ENCODE data around the gene ITGA6.

Gene ITGA6

DNA sequence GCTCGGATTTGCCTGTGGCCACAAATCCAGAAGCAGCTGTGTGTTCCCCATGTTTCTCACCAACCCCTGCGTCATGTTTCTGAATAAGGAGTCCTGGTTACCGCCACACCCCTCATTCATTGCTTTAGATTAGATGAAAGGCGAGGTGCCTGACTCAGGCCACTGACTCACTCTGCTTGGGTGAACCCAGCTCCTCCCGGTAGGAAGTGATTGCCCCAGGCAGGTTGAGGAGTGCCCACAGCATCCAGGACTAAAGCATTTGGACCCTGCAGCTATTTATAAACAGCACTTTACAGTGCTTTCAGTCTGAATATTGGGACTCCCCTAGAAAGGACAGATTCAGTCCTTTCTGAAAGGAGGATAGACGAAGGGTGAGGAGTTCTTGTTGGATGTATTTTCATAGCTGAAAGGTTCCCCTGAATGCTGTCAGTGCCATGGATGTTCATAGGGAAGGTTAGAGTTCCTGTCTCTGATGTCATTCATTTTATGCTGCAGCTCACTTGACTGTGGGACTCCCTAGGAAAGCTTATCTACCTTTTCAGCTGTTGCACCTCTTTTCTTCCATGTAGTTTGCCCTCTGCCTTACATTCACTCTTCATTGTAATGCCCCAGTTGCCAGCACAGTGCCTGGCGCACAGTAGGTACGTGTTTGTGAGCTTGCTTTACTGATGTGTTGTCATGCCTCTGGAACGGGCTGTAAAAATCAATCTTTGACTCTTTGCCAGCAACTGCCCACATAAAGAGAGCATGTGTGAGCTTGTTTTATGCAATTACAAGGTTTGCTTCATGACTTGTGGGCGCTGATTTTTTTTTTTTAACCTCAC is 14.9 kb downstream of the ITGA6 start:
- Histone ChIP-seq H3K4me3 (ENCODE audit: low read depth, low read length) (no peak overlapping the region), H3K9me3 (ENCODE audit: control insufficient read depth, insufficient read depth, low read depth, low read length) (no peaks in the 10 kb centered on the region)
- CTCF ChIA-PET: interaction anchor here (0.5 to 4.0 kb wide), 9 partner anchors 10 to 266 kb away, joined by 3 to 43 read pairs (median 3); partner anchors contain the start of gene ITGA6
- TF ChIP-seq ZNF629 (tag by site-specific recombination; IDR thresholded peaks at IDR 0.05): peak; percentile 80
- peak; percentile 53 for TF ChIP-seq ZNF660 (tag by site-specific recombination; IDR thresholded peaks at IDR 0.05)
- TF ChIP-seq ZFHX2 (tag by site-specific recombination; conservative IDR thresholded peaks at IDR 0.05): peak; percentile 84
- no peak for TF ChIP-seq ZNF624 (tag by site-specific recombination; IDR thresholded peaks at IDR 0.05)
- TF ChIP-seq, protein P1, sequence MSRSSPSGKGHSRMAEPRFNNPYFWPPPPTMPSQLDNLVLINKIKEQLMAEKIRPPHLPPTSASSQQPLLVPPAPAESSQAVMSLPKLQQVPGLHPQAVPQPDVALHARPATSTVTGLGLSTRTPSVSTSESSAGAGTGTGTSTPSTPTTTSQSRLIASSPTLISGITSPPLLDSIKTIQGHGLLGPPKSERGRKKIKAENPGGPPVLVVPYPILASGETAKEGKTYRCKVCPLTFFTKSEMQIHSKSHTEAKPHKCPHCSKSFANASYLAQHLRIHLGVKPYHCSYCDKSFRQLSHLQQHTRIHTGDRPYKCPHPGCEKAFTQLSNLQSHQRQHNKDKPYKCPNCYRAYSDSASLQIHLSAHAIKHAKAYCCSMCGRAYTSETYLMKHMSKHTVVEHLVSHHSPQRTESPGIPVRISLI (tag by site-specific recombination; IDR thresholded peaks at IDR 0.05): 0 out of 2 replicates have a peak, but pooled peaks have one; percentile 36
- TF ChIP-seq ZNF521 (tag by site-specific recombination; IDR thresholded peaks at IDR 0.05): no peak
- no peak for TF ChIP-seq ZNF677 (tag by site-specific recombination; IDR thresholded peaks at IDR 0.05)
- TF ChIP-seq SP3 (tag by site-specific recombination; IDR thresholded peaks at IDR 0.05): no peak
- TF ChIP-seq ZNF350 (tag by site-specific recombination; IDR thresholded peaks at IDR 0.05): no peak
- TF ChIP-seq, protein P2, sequence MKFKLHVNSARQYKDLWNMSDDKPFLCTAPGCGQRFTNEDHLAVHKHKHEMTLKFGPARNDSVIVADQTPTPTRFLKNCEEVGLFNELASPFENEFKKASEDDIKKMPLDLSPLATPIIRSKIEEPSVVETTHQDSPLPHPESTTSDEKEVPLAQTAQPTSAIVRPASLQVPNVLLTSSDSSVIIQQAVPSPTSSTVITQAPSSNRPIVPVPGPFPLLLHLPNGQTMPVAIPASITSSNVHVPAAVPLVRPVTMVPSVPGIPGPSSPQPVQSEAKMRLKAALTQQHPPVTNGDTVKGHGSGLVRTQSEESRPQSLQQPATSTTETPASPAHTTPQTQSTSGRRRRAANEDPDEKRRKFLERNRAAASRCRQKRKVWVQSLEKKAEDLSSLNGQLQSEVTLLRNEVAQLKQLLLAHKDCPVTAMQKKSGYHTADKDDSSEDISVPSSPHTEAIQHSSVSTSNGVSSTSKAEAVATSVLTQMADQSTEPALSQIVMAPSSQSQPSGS (tag by site-specific recombination; IDR thresholded peaks at IDR 0.05; ENCODE audit: low read depth): peak; percentile 63; the same call in 1 of the 2 replicates
- peak; percentile 73 for TF ChIP-seq EGR2 (tag by site-specific recombination; IDR thresholded peaks at IDR 0.05; ENCODE audit: low read depth)
- TF ChIP-seq FEZF1 (tag by site-specific recombination; IDR thresholded peaks at IDR 0.05): peak; percentile 66
- peak; percentile 70 for TF ChIP-seq KLF9 (tag by site-specific recombination; IDR thresholded peaks at IDR 0.05; ENCODE audit: low read depth)
- TF ChIP-seq OSR2 (tag by site-specific recombination; IDR thresholded peaks at IDR 0.05): 0 out of 2 replicates have a peak, but pooled peaks have one; percentile 19
- TF ChIP-seq ZNF544 (tag by site-specific recombination; IDR thresholded peaks at IDR 0.05): no peak
- peak; percentile 87 for TF ChIP-seq KLF10 (tag by site-specific recombination; IDR thresholded peaks at IDR 0.05)
- no peak for TF ChIP-seq ZNF354C (tag by site-specific recombination; IDR thresholded peaks at IDR 0.05; ENCODE audit: borderline replicate concordance, low read depth)
- no peak for TF ChIP-seq ZNF23 (tag by site-specific recombination; IDR thresholded peaks at IDR 0.05; ENCODE audit: borderline replicate concordance)
- TF ChIP-seq, protein P3, sequence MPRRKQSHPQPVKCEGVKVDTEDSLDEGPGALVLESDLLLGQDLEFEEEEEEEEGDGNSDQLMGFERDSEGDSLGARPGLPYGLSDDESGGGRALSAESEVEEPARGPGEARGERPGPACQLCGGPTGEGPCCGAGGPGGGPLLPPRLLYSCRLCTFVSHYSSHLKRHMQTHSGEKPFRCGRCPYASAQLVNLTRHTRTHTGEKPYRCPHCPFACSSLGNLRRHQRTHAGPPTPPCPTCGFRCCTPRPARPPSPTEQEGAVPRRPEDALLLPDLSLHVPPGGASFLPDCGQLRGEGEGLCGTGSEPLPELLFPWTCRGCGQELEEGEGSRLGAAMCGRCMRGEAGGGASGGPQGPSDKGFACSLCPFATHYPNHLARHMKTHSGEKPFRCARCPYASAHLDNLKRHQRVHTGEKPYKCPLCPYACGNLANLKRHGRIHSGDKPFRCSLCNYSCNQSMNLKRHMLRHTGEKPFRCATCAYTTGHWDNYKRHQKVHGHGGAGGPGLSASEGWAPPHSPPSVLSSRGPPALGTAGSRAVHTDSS (tag by site-specific recombination; IDR thresholded peaks at IDR 0.05): no peak
- TF ChIP-seq ZNF843 (tag by site-specific recombination; IDR thresholded peaks at IDR 0.05): peak; percentile 50; the same call in 1 of the 2 replicates
- TF ChIP-seq IKZF3 (tag by site-specific recombination; IDR thresholded peaks at IDR 0.05): peak; percentile 42; the same call in 1 of the 2 replicates
- peak; percentile 21; the same call in 1 of the 2 replicates for TF ChIP-seq ZBTB21 (tag by site-specific recombination; IDR thresholded peaks at IDR 0.05)
- peak; percentile 51 for TF ChIP-seq ZNF24 (tag by site-specific recombination; IDR thresholded peaks at IDR 0.05)
- peak; percentile 59; the same call in 1 of the 2 replicates for TF ChIP-seq ZNF366 (tag by site-specific recombination; conservative IDR thresholded peaks at IDR 0.05)
- no peak for TF ChIP-seq ZNF701 (tag by site-specific recombination; IDR thresholded peaks at IDR 0.05)
- TF ChIP-seq GFI1B (tag by site-specific recombination; IDR thresholded peaks at IDR 0.05): peak; percentile 75; the same call in 1 of the 2 replicates
- TF ChIP-seq, protein P4, sequence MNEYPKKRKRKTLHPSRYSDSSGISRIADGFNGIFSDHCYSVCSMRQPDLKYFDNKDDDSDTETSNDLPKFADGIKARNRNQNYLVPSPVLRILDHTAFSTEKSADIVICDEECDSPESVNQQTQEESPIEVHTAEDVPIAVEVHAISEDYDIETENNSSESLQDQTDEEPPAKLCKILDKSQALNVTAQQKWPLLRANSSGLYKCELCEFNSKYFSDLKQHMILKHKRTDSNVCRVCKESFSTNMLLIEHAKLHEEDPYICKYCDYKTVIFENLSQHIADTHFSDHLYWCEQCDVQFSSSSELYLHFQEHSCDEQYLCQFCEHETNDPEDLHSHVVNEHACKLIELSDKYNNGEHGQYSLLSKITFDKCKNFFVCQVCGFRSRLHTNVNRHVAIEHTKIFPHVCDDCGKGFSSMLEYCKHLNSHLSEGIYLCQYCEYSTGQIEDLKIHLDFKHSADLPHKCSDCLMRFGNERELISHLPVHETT (tag by site-specific recombination; IDR thresholded peaks at IDR 0.05): 0 out of 2 replicates have a peak, but pooled peaks have one; percentile 10
- TF ChIP-seq ZNF529 (tag by site-specific recombination; IDR thresholded peaks at IDR 0.05; ENCODE audit: insufficient replicate concordance): no peak
- no peak for TF ChIP-seq RBAK (tag by site-specific recombination; IDR thresholded peaks at IDR 0.05)
- TF ChIP-seq ZBTB17 (tag by site-specific recombination; IDR thresholded peaks at IDR 0.05): peak; percentile 55; the same call in 1 of the 2 replicates
- TF ChIP-seq OVOL3 (tag by site-specific recombination; IDR thresholded peaks at IDR 0.05): no peak
- TF ChIP-seq HOXD13 (CRISPR knock-in tag; IDR thresholded peaks at IDR 0.05; ENCODE audit: borderline replicate concordance): peak; percentile 59; the same call in 1 of the 2 replicates
- no peak for TF ChIP-seq ZNF341 (tag by site-specific recombination; IDR thresholded peaks at IDR 0.05; ENCODE audit: low read depth)
- peak; percentile 44 for TF ChIP-seq ZEB2 (tag by site-specific recombination; IDR thresholded peaks at IDR 0.05)

More for the DNA sequence above, 14.9 kb downstream of the ITGA6 start:
- Histone ChIP-seq H3K4me1 (ENCODE audit: control insufficient read depth, insufficient read depth, low read length) (peaks cover 27% of the 10 kb centered on the region), H3K27ac (ENCODE audit: extremely low read depth, low read depth, low read length) (no peak overlapping the region), H3K36me3 (ENCODE audit: control insufficient read depth in 2 of 2, insufficient read depth in 1 of 2, low read length in 2 of 2) (no peaks in the 10 kb centered on the region)
- POLR2A ChIA-PET: interaction anchor here (0.7 to 5.5 kb wide), 3 partner anchors 11 to 251 kb away, joined by 4 to 48 read pairs (median 6); partner anchors contain the start of gene ITGA6

Data from HEK293 (cell line).